Peyer's patch (tissue), 4 donors: Measurements from ENCODE around the gene SPATA6L.

Source experiments
- CTCF ChIP-seq, 6 experiments: fragments of 450-650 bp in 4 of 6; fragments of 200-600 bp in 2 of 6; sonication (generic) in 1 of 6; IDR thresholded peaks; one replicate each; pipeline ENCODE4 v1.5.1; 2017 to 2019; ENCODE audit warnings: antibody characterized with exemption in 6 of 6, mild to moderate bottlenecking in 3 of 6, moderate library complexity in 1 of 6
- POLR2A ChIP-seq, 2 donors: fragments of 450-650 bp; IDR thresholded peaks; one replicate each; pipeline ENCODE4 v1.5.1; 2017; ENCODE audit warnings: antibody characterized with exemption in 2 of 2, mild to moderate bottlenecking in 2 of 2, moderate library complexity in 2 of 2

- TF ChIP-seq CTCF (IDR thresholded peaks at IDR 0.05) (no peak), POLR2A (IDR thresholded peaks at IDR 0.05) (no peak)
Measured at GRCh38 chr9:4689687-4690104, 23.4 kb upstream of the SPATA6L start.
